H9 (cell line): Measurements from ENCODE around the gene OSBP2. TPM values are rescaled to one million over a fixed set of nuclear protein-coding genes. Genes with fewer than 3 reads are reported as not detected.

ENCODE experiments used
- DNase-seq: peaks from one replicate; pipeline ENCODE4 v3.0.0-alpha.2; 2017
- H2AFZ ChIP-seq: one replicate; pipeline ENCODE4 v1.6.1; 2013; ENCODE audit warnings: mild to moderate bottlenecking, low read length, control low read depth, moderate library complexity
- H2AK5ac ChIP-seq: 2 replicates; pipeline ENCODE4 v1.6.1; 2013; ENCODE audit warnings: low read length, control low read depth, mixed read lengths; ENCODE audit not compliant: insufficient read length
- H2BK120ac ChIP-seq: one replicate; pipeline ENCODE4 v1.6.1; 2013; ENCODE audit warnings: low read depth, mild to moderate bottlenecking, low read length, control low read depth, inconsistent platforms; ENCODE audit not compliant: poor library complexity, severe bottlenecking
- H2BK12ac ChIP-seq: 2 replicates; pipeline ENCODE4 v1.6.1; 2013; ENCODE audit warnings: low read length, control low read depth, mixed read lengths, low read depth; ENCODE audit not compliant: insufficient read length
- H2BK15ac ChIP-seq: 2 replicates; pipeline ENCODE4 v1.6.1; 2013; ENCODE audit warnings: low read depth, low read length, control low read depth
- H2BK20ac ChIP-seq: one replicate; pipeline ENCODE4 v1.6.1; 2013; ENCODE audit warnings: low read depth, mild to moderate bottlenecking, low read length, control low read depth, inconsistent platforms; ENCODE audit not compliant: poor library complexity, severe bottlenecking
- H2BK5ac ChIP-seq: 2 replicates; pipeline ENCODE4 v1.6.1; 2013; ENCODE audit warnings: low read length, control low read depth, mixed read lengths; ENCODE audit not compliant: insufficient read length
- H3K14ac ChIP-seq: 2 replicates; pipeline ENCODE4 v1.6.1; 2013; ENCODE audit warnings: low read length, control low read depth; ENCODE audit not compliant: insufficient read depth
- H3K18ac ChIP-seq: 2 replicates; pipeline ENCODE4 v1.6.1; 2013; ENCODE audit warnings: low read depth, mild to moderate bottlenecking, mixed read lengths, low read length, control low read depth; ENCODE audit not compliant: insufficient read length
- H3K23ac ChIP-seq: 2 replicates; pipeline ENCODE4 v1.6.1; 2013; ENCODE audit warnings: low read length, control low read depth, mixed read lengths, low read depth; ENCODE audit not compliant: insufficient read length
- H3K23me2 ChIP-seq: 2 replicates; pipeline ENCODE4 v1.6.1; 2013; ENCODE audit warnings: low read depth, mild to moderate bottlenecking, mixed read lengths, low read length, control low read depth; ENCODE audit not compliant: insufficient read length, poor library complexity, severe bottlenecking
- H3K27ac ChIP-seq: 2 replicates; pipeline ENCODE4 v1.5.1; 2013; ENCODE audit warnings: low read length, control low read depth, mixed read lengths, low read depth; ENCODE audit not compliant: insufficient read length
- H3K27me3 ChIP-seq: 2 replicates; pipeline ENCODE4 v1.6.1; 2013; ENCODE audit warnings: low read length, control low read depth, inconsistent platforms; ENCODE audit not compliant: insufficient read depth
- H3K4ac ChIP-seq: 2 replicates; pipeline ENCODE4 v1.6.1; 2013; ENCODE audit warnings: low read depth, mild to moderate bottlenecking, control low read depth, inconsistent platforms, low read length, moderate library complexity
- H3K4me1 ChIP-seq: 2 replicates; pipeline ENCODE4 v1.6.1; 2013; ENCODE audit warnings: low read length, control low read depth, inconsistent platforms; ENCODE audit not compliant: insufficient read depth
- H3K4me2 ChIP-seq: 2 replicates; pipeline ENCODE4 v1.6.1; 2013; ENCODE audit warnings: low read length, control low read depth, mixed read lengths; ENCODE audit not compliant: insufficient read length, insufficient read depth
- H3K56ac ChIP-seq: 2 replicates; pipeline ENCODE4 v1.6.1; 2013; ENCODE audit warnings: low read depth, mild to moderate bottlenecking, mixed read lengths, low read length, control low read depth; ENCODE audit not compliant: insufficient read length
- H3K79me1 ChIP-seq: 2 replicates; pipeline ENCODE4 v1.6.1; 2013; ENCODE audit warnings: low read depth, mild to moderate bottlenecking, moderate library complexity, low read length, control low read depth, inconsistent platforms; ENCODE audit not compliant: insufficient read depth, poor library complexity, severe bottlenecking
- H3K79me2 ChIP-seq: 2 replicates; pipeline ENCODE4 v1.6.1; 2013; ENCODE audit warnings: low read length, control low read depth, inconsistent platforms; ENCODE audit not compliant: insufficient read depth
- H3K9ac ChIP-seq: 2 replicates; pipeline ENCODE4 v1.6.1; 2013; ENCODE audit warnings: low read length, control low read depth, mixed read lengths; ENCODE audit not compliant: insufficient read length; ENCODE audit errors: extremely low read depth
- H3K9me3 ChIP-seq: one replicate; pipeline ENCODE4 v1.6.1; 2013; ENCODE audit warnings: low read depth, low read length, inconsistent platforms; ENCODE audit not compliant: control insufficient read depth
- H3T11ph ChIP-seq: one replicate; pipeline ENCODE4 v1.6.1; 2013; ENCODE audit warnings: mild to moderate bottlenecking, low read length, control low read depth, inconsistent platforms
- H4K20me1 ChIP-seq: one replicate; pipeline ENCODE4 v1.6.1; 2013; ENCODE audit not compliant: control insufficient read depth, insufficient read length, insufficient read depth
- H4K5ac ChIP-seq: 2 replicates; pipeline ENCODE4 v1.6.1; 2013; ENCODE audit warnings: low read depth, mild to moderate bottlenecking, mixed read lengths, low read length, control low read depth; ENCODE audit not compliant: insufficient read length
- H4K8ac ChIP-seq: replicated peaks from 2 replicates; pipeline ENCODE4 v1.6.1; 2013; ENCODE audit warnings: low read length, control low read depth, mixed read lengths, low read depth; ENCODE audit not compliant: insufficient read length
- H4K91ac ChIP-seq: 2 replicates; pipeline ENCODE4 v1.6.1; 2013; ENCODE audit warnings: low read depth, mild to moderate bottlenecking, moderate library complexity, mixed read lengths, low read length, control low read depth; ENCODE audit not compliant: insufficient read length
- H3K27ac Mint-ChIP-seq, 3 experiments: 2 replicates in 2 of 3; 3 replicates in 1 of 3; pipeline ENCODE4 v1.8.0; 2020 to 2021; ENCODE audit warnings: mixed read lengths in 3 of 3, mild to moderate bottlenecking in 1 of 3, moderate library complexity in 1 of 3
- H3K27me3 Mint-ChIP-seq: 2 replicates; pipeline ENCODE4 v1.8.0; 2021; ENCODE audit warnings: low read depth, mild to moderate bottlenecking, moderate library complexity, mixed read lengths
- H3K36me3 Mint-ChIP-seq, 3 experiments: 2 replicates in 2 of 3; 3 replicates in 1 of 3; pipeline ENCODE4 v1.8.0; 2020 to 2021; ENCODE audit warnings: low read depth in 3 of 3, mixed read lengths in 3 of 3; ENCODE audit not compliant: insufficient read depth in 1 of 3
- H3K4me1 Mint-ChIP-seq, 2 experiments: 2 replicates each; pipeline ENCODE4 v1.8.0; 2020; ENCODE audit warnings: mixed read lengths in 2 of 2
- H3K4me3 Mint-ChIP-seq, 2 experiments: 2 replicates in 1 of 2; 3 replicates in 1 of 2; pipeline ENCODE4 v1.8.0; 2020 to 2021; ENCODE audit warnings: mild to moderate bottlenecking in 2 of 2, mixed read lengths in 2 of 2, moderate library complexity in 1 of 2
- H3K9me3 Mint-ChIP-seq, 2 experiments: 2 replicates in 1 of 2; 3 replicates in 1 of 2; pipeline ENCODE4 v1.8.0; 2020; ENCODE audit warnings: mild to moderate bottlenecking in 2 of 2, mixed read lengths in 2 of 2, moderate library complexity in 1 of 2
- WGBS: extraction: QIAGEN DNeasy Blood & Tissue Kit; methylation state at CpG from one replicate; pipeline ENCODE4 v1.1.7; 2013; ENCODE audit warnings: missing lambda C conversion rate, low lambda C conversion rate, mixed read lengths; ENCODE audit not compliant: insufficient read length; ENCODE audit errors: extremely low coverage; 5-methylcytosine and 5-hydroxymethylcytosine counted together
- total RNA-seq: library from RNA; stranded (reverse); gene quantifications from 2 replicates; pipeline ENCODE4 v1.2.1, GENCODE V29; 2021
- TF ChIP-seq, protein P1 (sequence below): fragments of 200-600 bp; sonication (generic); conservative IDR thresholded peaks from 3 replicates; pipeline ENCODE4 v1.8.0; 2021; ENCODE audit warnings: antibody characterized with exemption, mild to moderate bottlenecking

Gene OSBP2
- total RNA-seq, 1 experiment from 2014 or later: 3.4 TPM

DNA sequence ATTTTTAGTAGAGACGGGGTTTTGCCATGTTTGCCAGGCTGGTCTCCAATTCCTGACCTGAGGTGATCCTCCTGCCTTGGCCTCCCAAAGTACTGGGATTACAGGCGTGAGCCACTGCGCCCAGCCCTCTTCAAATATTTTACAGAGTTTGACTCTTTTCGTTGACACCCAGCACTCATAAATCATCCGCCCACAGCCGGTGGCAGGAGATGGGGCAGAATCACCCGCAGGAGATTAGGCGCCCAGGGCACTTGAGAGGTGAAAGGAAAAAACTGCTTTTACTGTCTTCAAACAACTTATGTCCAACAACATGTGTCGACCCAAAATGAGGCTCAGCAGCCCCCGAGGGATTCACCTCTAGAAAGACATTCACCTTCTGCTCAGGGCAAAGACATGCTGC is 56.9 kb downstream of the OSBP2 start:
- Mint-ChIP-seq H3K4me1 (peaks cover 22 to 28% of the 10 kb centered on the region in 2 experiments), H3K27me3 (no peaks in the 10 kb centered on the region; the same call in 1 of the 2 replicates), H3K36me3 (peaks cover 5 to 16% (median 6%) of the 10 kb centered on the region in 3 experiments; a peak in 6 of 7 replicates), H3K9me3 (peaks cover 6 to 18% of the 10 kb centered on the region in 2 experiments), H3K4me3 (no peak overlapping the region), H3K27ac (no peak overlapping the region)
- Histone ChIP-seq H2BK5ac (no peak overlapping the region), H3T11ph (no peak overlapping the region), H2BK20ac (no peak overlapping the region), H3K56ac (no peak overlapping the region), H4K20me1 (no peaks in the 10 kb centered on the region), H2AK5ac (no peak overlapping the region), H3K9ac (no peak overlapping the region), H3K4me1 (no peaks in the 10 kb centered on the region), H4K8ac (no peak overlapping the region), H4K91ac (no peak overlapping the region), H3K27me3 (no peaks in the 10 kb centered on the region), H2BK120ac (no peak overlapping the region), H3K79me1 (no peaks in the 10 kb centered on the region), H2BK12ac (no peak overlapping the region), H3K79me2 (no peaks in the 10 kb centered on the region), H2BK15ac (no peak overlapping the region), H3K4ac (no peak overlapping the region), H3K4me2 (no peak overlapping the region), H3K27ac (no peak overlapping the region), H2AFZ (no peak overlapping the region), H3K14ac (no peak overlapping the region), H3K23ac (no peak overlapping the region), H3K18ac (no peak overlapping the region), H3K23me2 (no peaks in the 10 kb centered on the region), H3K9me3 (no peaks in the 10 kb centered on the region), H4K5ac (no peak overlapping the region)
- DNase-seq: no peak
- TF ChIP-seq, protein P1, sequence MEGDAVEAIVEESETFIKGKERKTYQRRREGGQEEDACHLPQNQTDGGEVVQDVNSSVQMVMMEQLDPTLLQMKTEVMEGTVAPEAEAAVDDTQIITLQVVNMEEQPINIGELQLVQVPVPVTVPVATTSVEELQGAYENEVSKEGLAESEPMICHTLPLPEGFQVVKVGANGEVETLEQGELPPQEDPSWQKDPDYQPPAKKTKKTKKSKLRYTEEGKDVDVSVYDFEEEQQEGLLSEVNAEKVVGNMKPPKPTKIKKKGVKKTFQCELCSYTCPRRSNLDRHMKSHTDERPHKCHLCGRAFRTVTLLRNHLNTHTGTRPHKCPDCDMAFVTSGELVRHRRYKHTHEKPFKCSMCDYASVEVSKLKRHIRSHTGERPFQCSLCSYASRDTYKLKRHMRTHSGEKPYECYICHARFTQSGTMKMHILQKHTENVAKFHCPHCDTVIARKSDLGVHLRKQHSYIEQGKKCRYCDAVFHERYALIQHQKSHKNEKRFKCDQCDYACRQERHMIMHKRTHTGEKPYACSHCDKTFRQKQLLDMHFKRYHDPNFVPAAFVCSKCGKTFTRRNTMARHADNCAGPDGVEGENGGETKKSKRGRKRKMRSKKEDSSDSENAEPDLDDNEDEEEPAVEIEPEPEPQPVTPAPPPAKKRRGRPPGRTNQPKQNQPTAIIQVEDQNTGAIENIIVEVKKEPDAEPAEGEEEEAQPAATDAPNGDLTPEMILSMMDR: no peak
- no CpG with 5 or more reads among the region's 10 CpGs for WGBS
